Thoracic aorta (tissue), 2 donors: Measurements from ENCODE around the gene TBC1D5. TPM values are rescaled to one million over a fixed set of nuclear protein-coding genes. Genes with fewer than 3 reads are reported as not detected.

Experiments used
- ATAC-seq: fragments of 150-250 bp; one replicate; pipeline ENCODE4 v1.8.0; 2017; ENCODE audit warnings: low read depth; ENCODE audit not compliant: insufficient number of reproducible peaks, low FRiP score
- DNase-seq: peaks from one replicate; pipeline ENCODE4 v3.0.0-alpha.2; 2020; ENCODE audit warnings: low spot score
- H3K27ac ChIP-seq, 2 donors: fragments of 200-600 bp; sonication (generic); 1 replicate in 1 of 2; 2 replicates in 1 of 2; pipeline ENCODE4 v1.5.1; 2016; ENCODE audit warnings: mild to moderate bottlenecking in 2 of 2, moderate library complexity in 2 of 2
- H3K27me3 ChIP-seq: fragments of 200-600 bp; sonication (generic); replicated peaks from 2 replicates; pipeline ENCODE4 v1.6.0; 2016; ENCODE audit warnings: mild to moderate bottlenecking; ENCODE audit not compliant: insufficient read depth
- H3K36me3 ChIP-seq: fragments of 200-600 bp; sonication (generic); one replicate; pipeline ENCODE4 v1.5.1; 2016
- H3K4me1 ChIP-seq, 2 donors: fragments of 200-600 bp; sonication (generic); 1 replicate in 1 of 2; 2 replicates in 1 of 2; pipeline versions ENCODE4 v1.5.1 to v1.6.0; 2016; ENCODE audit warnings: low read depth in 2 of 2, mild to moderate bottlenecking in 1 of 2; ENCODE audit not compliant: control insufficient read depth in 1 of 2
- H3K4me3 ChIP-seq: fragments of 200-600 bp; sonication (generic); 2 replicates; pipeline ENCODE4 v1.5.1; 2016; ENCODE audit warnings: mild to moderate bottlenecking
- H3K9me3 ChIP-seq: fragments of 200-600 bp; sonication (generic); 2 replicates; pipeline ENCODE4 v1.5.1; 2016
- CTCF ChIP-seq: fragments of 200-600 bp; sonication (generic); IDR thresholded peaks from one replicate; pipeline ENCODE4 v1.5.1; 2019; ENCODE audit warnings: antibody characterized with exemption
- total RNA-seq, 2 donors: library from RNA; depleted of rRNA; stranded (reverse); fragments of >200 nt; gene quantifications; one replicate each; pipeline versions ENCODE4 v1.1.0 to v1.2.3, GENCODE V29; 2016

TBC1D5 gene
- total RNA-seq, 2 donors from 2014 or later = 80.6 to 103 TPM

- Histone ChIP-seq H3K27ac (no peak overlapping the region), H3K4me1 (no peaks in the 10 kb centered on the region), H3K9me3 (no peaks in the 10 kb centered on the region), H3K4me3 (no peak overlapping the region), H3K36me3 (no peaks in the 10 kb centered on the region), H3K27me3 (no peaks in the 10 kb centered on the region)
- TF ChIP-seq CTCF = no peak
- ATAC-seq (no peak), DNase-seq (no peak)
Observed at GRCh38 chr3:17119201-17120072, 623.0 kb downstream of the TBC1D5 start.

- no peaks in the 10 kb centered on the region for H3K4me1 ChIP-seq
- ATAC-seq = no peak
- H3K4me3 ChIP-seq = no peak overlapping the region
- DNase-seq = no peak
- no peak overlapping the region for H3K27ac ChIP-seq
- no peaks in the 10 kb centered on the region for H3K27me3 ChIP-seq
- no peaks in the 10 kb centered on the region for H3K9me3 ChIP-seq
- H3K36me3 ChIP-seq = no peaks in the 10 kb centered on the region
- TF ChIP-seq CTCF = no peak
Observed at GRCh38 chr3:17118771-17119170, 623.7 kb downstream of the TBC1D5 start.

GRCh38 chr3:17116007-17116600, 626.3 kb downstream of the TBC1D5 start:
- H3K27ac ChIP-seq = no peak overlapping the region
- no peaks in the 10 kb centered on the region for H3K36me3 ChIP-seq
- H3K4me1 ChIP-seq = no peaks in the 10 kb centered on the region
- no peaks in the 10 kb centered on the region for H3K9me3 ChIP-seq
- no peak for TF ChIP-seq CTCF
- DNase-seq = no peak
- no peaks in the 10 kb centered on the region for H3K27me3 ChIP-seq
- no peak for ATAC-seq
- no peak overlapping the region for H3K4me3 ChIP-seq

- Histone ChIP-seq H3K9me3 (no peaks in the 10 kb centered on the region), H3K27me3 (no peaks in the 10 kb centered on the region), H3K27ac (no peak overlapping the region), H3K36me3 (no peaks in the 10 kb centered on the region), H3K4me1 (no peaks in the 10 kb centered on the region), H3K4me3 (no peak overlapping the region)
- no peak for TF ChIP-seq CTCF
- ATAC-seq (no peak), DNase-seq (no peak)
Observed at GRCh38 chr3:17115186-17115585, 627.2 kb downstream of the TBC1D5 start.

- H3K27me3 ChIP-seq = no peaks in the 10 kb centered on the region
- no peaks in the 10 kb centered on the region for H3K36me3 ChIP-seq
- no peak for TF ChIP-seq CTCF
- ATAC-seq (no peak), DNase-seq (no peak)
- H3K4me3 ChIP-seq = no peak overlapping the region
- no peak overlapping the region for H3K27ac ChIP-seq
- H3K9me3 ChIP-seq = no peaks in the 10 kb centered on the region
- no peaks in the 10 kb centered on the region for H3K4me1 ChIP-seq
Observed at GRCh38 chr3:17111586-17111985, 630.8 kb downstream of the TBC1D5 start.
